Measurements from ENCODE around the gene AKAP6.

The AKAP6 gene

GRCh38 chr14:32474478-32475195 lies 145.5 kb downstream of the AKAP6 start:
- FAIRE-seq (no peak), DNase-seq (ENCODE audit: insufficient read length, low spot score) (no peak)
- TF ChIP-seq TAF1 (IDR thresholded peaks at IDR 0.05; ENCODE audit: low read depth, low read length) (no peak), POLR2AphosphoS5 (IDR thresholded peaks at IDR 0.05; ENCODE audit: low read depth, low read length) (no peak)

GRCh38 chr14:32476532-32476931 lies 147.4 kb downstream of the AKAP6 start:
- TF ChIP-seq PAX5 (IDR thresholded peaks at IDR 0.05; ENCODE audit: insufficient read depth, low read length, severe bottlenecking) (no peak), SPI1 (IDR thresholded peaks at IDR 0.05; ENCODE audit: low read depth, low read length) (no peak), POLR2A (IDR thresholded peaks at IDR 0.05; ENCODE audit: low read depth, low read length) (no peak)
- DNase-seq (ENCODE audit: insufficient read length, low spot score) (no peak), FAIRE-seq (no peak)

GRCh38 chr14:32477396-32477795 lies 148.3 kb downstream of the AKAP6 start:
- no peak for DNase-seq (ENCODE audit: insufficient read length, low spot score)
- TF ChIP-seq POLR2A (IDR thresholded peaks at IDR 0.05; ENCODE audit: low read depth, low read length) (no peak), POU2F2 (IDR thresholded peaks at IDR 0.05; ENCODE audit: low read depth, low read length) (no peak), POLR2AphosphoS5 (IDR thresholded peaks at IDR 0.05; ENCODE audit: low read depth, low read length) (no peak), SPI1 (IDR thresholded peaks at IDR 0.05; ENCODE audit: low read depth, low read length) (no peak), PAX5 (IDR thresholded peaks at IDR 0.05; ENCODE audit: insufficient read depth, low read length, severe bottlenecking) (no peak), TAF1 (IDR thresholded peaks at IDR 0.05; ENCODE audit: low read depth, low read length) (no peak)
- no peak for FAIRE-seq

GRCh38 chr14:32478050-32478449 lies 149.0 kb downstream of the AKAP6 start:
- no peak for DNase-seq (ENCODE audit: insufficient read length, low spot score)
- FAIRE-seq: no peak
- TF ChIP-seq SPI1 (IDR thresholded peaks at IDR 0.05; ENCODE audit: low read depth, low read length): no peak
- no peak for TF ChIP-seq POLR2A (IDR thresholded peaks at IDR 0.05; ENCODE audit: low read depth, low read length)
- TF ChIP-seq POLR2AphosphoS5 (IDR thresholded peaks at IDR 0.05; ENCODE audit: low read depth, low read length): no peak
- no peak for TF ChIP-seq PAX5 (IDR thresholded peaks at IDR 0.05; ENCODE audit: insufficient read depth, low read length, severe bottlenecking)
- no peak for TF ChIP-seq TAF1 (IDR thresholded peaks at IDR 0.05; ENCODE audit: low read depth, low read length)
- TF ChIP-seq POU2F2 (IDR thresholded peaks at IDR 0.05; ENCODE audit: low read depth, low read length): no peak

- FAIRE-seq: no peak
- no peak for DNase-seq (ENCODE audit: insufficient read length, low spot score)
- no peak for TF ChIP-seq POU2F2 (IDR thresholded peaks at IDR 0.05; ENCODE audit: low read depth, low read length)
- TF ChIP-seq PAX5 (IDR thresholded peaks at IDR 0.05; ENCODE audit: insufficient read depth, low read length, severe bottlenecking): no peak
- TF ChIP-seq POLR2A (IDR thresholded peaks at IDR 0.05; ENCODE audit: low read depth, low read length): no peak
- no peak for TF ChIP-seq TAF1 (IDR thresholded peaks at IDR 0.05; ENCODE audit: low read depth, low read length)
- no peak for TF ChIP-seq POLR2AphosphoS5 (IDR thresholded peaks at IDR 0.05; ENCODE audit: low read depth, low read length)
- TF ChIP-seq SPI1 (IDR thresholded peaks at IDR 0.05; ENCODE audit: low read depth, low read length): no peak
These were observed 151.2 kb downstream of the AKAP6 start for GRCh38 chr14:32480337-32480736.

GRCh38 chr14:32481707-32482106 lies 152.6 kb downstream of the AKAP6 start:
- TF ChIP-seq SPI1 (IDR thresholded peaks at IDR 0.05; ENCODE audit: low read depth, low read length) (peak; percentile 36), TAF1 (IDR thresholded peaks at IDR 0.05; ENCODE audit: low read depth, low read length) (no peak)
- DNase-seq (ENCODE audit: insufficient read length, low spot score) (no peak), FAIRE-seq (no peak)

- TF ChIP-seq POLR2AphosphoS5 (IDR thresholded peaks at IDR 0.05; ENCODE audit: low read depth, low read length) (no peak), PAX5 (IDR thresholded peaks at IDR 0.05; ENCODE audit: insufficient read depth, low read length, severe bottlenecking) (no peak), SPI1 (IDR thresholded peaks at IDR 0.05; ENCODE audit: low read depth, low read length) (no peak), TAF1 (IDR thresholded peaks at IDR 0.05; ENCODE audit: low read depth, low read length) (no peak), POU2F2 (IDR thresholded peaks at IDR 0.05; ENCODE audit: low read depth, low read length) (no peak), POLR2A (IDR thresholded peaks at IDR 0.05; ENCODE audit: low read depth, low read length) (no peak)
- no peak for FAIRE-seq
- DNase-seq (ENCODE audit: insufficient read length, low spot score): no peak
These were observed 162.4 kb downstream of the AKAP6 start for GRCh38 chr14:32491416-32492016.

- DNase-seq (ENCODE audit: insufficient read length, low spot score) (no peak), FAIRE-seq (no peak)
- TF ChIP-seq TAF1 (IDR thresholded peaks at IDR 0.05; ENCODE audit: low read depth, low read length) (no peak), PAX5 (IDR thresholded peaks at IDR 0.05; ENCODE audit: insufficient read depth, low read length, severe bottlenecking) (no peak), POLR2AphosphoS5 (IDR thresholded peaks at IDR 0.05; ENCODE audit: low read depth, low read length) (no peak)
These were observed 163.4 kb downstream of the AKAP6 start for GRCh38 chr14:32492457-32492856.

GRCh38 chr14:32494609-32495434 lies 165.7 kb downstream of the AKAP6 start:
- FAIRE-seq: no peak
- no peak for DNase-seq (ENCODE audit: insufficient read length, low spot score)
- TF ChIP-seq POLR2AphosphoS5 (IDR thresholded peaks at IDR 0.05; ENCODE audit: low read depth, low read length) (no peak), POLR2A (IDR thresholded peaks at IDR 0.05; ENCODE audit: low read depth, low read length) (no peak), PAX5 (IDR thresholded peaks at IDR 0.05; ENCODE audit: insufficient read depth, low read length, severe bottlenecking) (no peak), SPI1 (IDR thresholded peaks at IDR 0.05; ENCODE audit: low read depth, low read length) (no peak), POU2F2 (IDR thresholded peaks at IDR 0.05; ENCODE audit: low read depth, low read length) (no peak), TAF1 (IDR thresholded peaks at IDR 0.05; ENCODE audit: low read depth, low read length) (no peak)

- FAIRE-seq: no peak
- no peak for TF ChIP-seq TAF1 (IDR thresholded peaks at IDR 0.05; ENCODE audit: low read depth, low read length)
- TF ChIP-seq SPI1 (IDR thresholded peaks at IDR 0.05; ENCODE audit: low read depth, low read length): no peak
- TF ChIP-seq POLR2A (IDR thresholded peaks at IDR 0.05; ENCODE audit: low read depth, low read length): no peak
- no peak for TF ChIP-seq POLR2AphosphoS5 (IDR thresholded peaks at IDR 0.05; ENCODE audit: low read depth, low read length)
- TF ChIP-seq POU2F2 (IDR thresholded peaks at IDR 0.05; ENCODE audit: low read depth, low read length): no peak
- no peak for TF ChIP-seq PAX5 (IDR thresholded peaks at IDR 0.05; ENCODE audit: insufficient read depth, low read length, severe bottlenecking)
- no peak for DNase-seq (ENCODE audit: insufficient read length, low spot score)
These were observed 166.3 kb downstream of the AKAP6 start for GRCh38 chr14:32495435-32495734.

Measured in GM12891 (cell line).